ENCODE data around the gene KCNH2. TPM values are rescaled to one million over a fixed set of nuclear protein-coding genes. Genes with fewer than 3 reads are reported as not detected.

KCNH2 gene
- total and polyA plus RNA-seq, 2 of the 8 experiments (the other 6 are each of a cell fraction or from before 2014, with no cell fraction given): 8.0 to 15.0 TPM

DNA sequence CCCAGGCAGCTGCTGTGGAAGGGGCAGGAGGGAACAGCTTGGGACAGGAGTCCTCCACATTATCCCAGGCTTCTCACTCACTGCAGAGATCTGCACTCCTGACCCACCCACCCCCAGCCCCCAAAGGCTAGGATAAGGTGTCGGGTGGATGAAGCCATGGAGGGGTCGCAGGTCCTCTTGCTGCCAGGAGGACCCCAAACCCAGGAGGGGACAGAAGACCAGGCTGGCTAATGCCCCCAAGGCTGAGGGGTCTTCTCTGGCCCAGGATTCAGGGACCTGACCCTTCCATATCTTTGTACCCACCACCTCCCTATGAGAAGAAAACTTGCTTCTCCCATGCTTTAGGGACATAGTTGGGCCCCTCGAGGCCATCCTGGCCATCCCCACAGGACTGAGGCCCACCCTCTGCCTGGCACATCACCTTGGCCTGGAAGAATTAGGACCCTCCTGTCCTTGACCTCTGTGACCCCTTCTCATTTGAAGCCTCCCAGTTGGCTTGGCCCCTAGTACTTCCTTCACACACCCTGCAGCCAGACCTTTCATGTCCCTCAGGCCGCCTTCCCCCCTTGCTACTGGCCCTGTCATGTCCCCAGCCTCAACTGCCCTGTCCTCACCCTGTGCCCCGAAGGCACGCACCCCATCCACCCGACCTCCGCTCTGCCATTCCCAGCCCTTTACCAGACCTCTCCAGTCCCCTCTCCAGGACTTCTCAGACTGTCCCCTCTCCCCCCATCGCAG lies 21.6 kb downstream of the KCNH2 start:
- H3K4ac ChIP-seq (replicated peaks; ENCODE audit: insufficient read length, low read depth, low read length): no peak overlapping the region
- no peaks in the 10 kb centered on the region; the same call in 1 of the 2 replicates for H3K23me2 ChIP-seq (ENCODE audit: low read depth, low read length)
- peaks cover 0 to 17% (median 9%) of the 10 kb centered on the region in 4 experiments; a peak in 5 of 7 replicates for H3K4me1 ChIP-seq (replicated peaks in 1 of 4; ENCODE audit: control insufficient read depth in 3 of 4, insufficient read depth in 4 of 4, low read length in 3 of 4)
- H3K4me2 ChIP-seq (ENCODE audit: insufficient read depth in 1 of 2, low read depth in 2 of 2, low read length in 2 of 2): no peak overlapping the region
- ChIA-PET CTCF (ENCODE audit: partially characterized antibody) (interaction anchor here (2.4 to 25.2 kb wide), 3 partner anchors 18 to 59 kb away, joined by 7 to 797 read pairs (median 11); partner anchors contain the start of gene KCNH2), POLR2A (ENCODE audit: partially characterized antibody) (interaction anchor here (1.2 to 1.4 kb wide), 2 partner anchors 8 to 22 kb away, joined by 3 to 4 read pairs; no protein-coding TSS in a partner anchor)
- H2BK12ac ChIP-seq (ENCODE audit: low read depth, low read length): peak overlapping the region; percentile 80; the same call in 1 of the 2 replicates
- no peaks in the 10 kb centered on the region for H3K79me2 ChIP-seq (ENCODE audit: control insufficient read depth in 1 of 2, insufficient read depth in 2 of 2, low read length in 2 of 2)
- no peak overlapping the region for H2BK15ac ChIP-seq (ENCODE audit: low read length)
- peak overlapping the region; percentile 65 for H4K91ac ChIP-seq (replicated peaks; ENCODE audit: insufficient read length, low read length)
- H3K27me3 ChIP-seq (replicated peaks in 1 of 4; ENCODE audit: control insufficient read depth in 3 of 4, extremely low read depth in 1 of 4, insufficient read depth in 3 of 4, low read length in 3 of 4): peaks cover 0 to 27% (median 14%) of the 10 kb centered on the region in 4 experiments; a peak in 5 of 7 replicates
- H4K5ac ChIP-seq (ENCODE audit: insufficient read length, low read depth, low read length): no peak overlapping the region
- no peak overlapping the region for H2BK120ac ChIP-seq (replicated peaks; ENCODE audit: low read depth, low read length)
- no peak overlapping the region for H3K18ac ChIP-seq (ENCODE audit: extremely low read depth, low read length)
- no peak overlapping the region for H3K4me3 ChIP-seq (ENCODE audit: extremely low read depth in 1 of 4, insufficient read depth in 2 of 4, low read depth in 3 of 4, low read length in 4 of 4)
- no peak overlapping the region; the same call in 1 of the 2 replicates for H2BK5ac ChIP-seq (ENCODE audit: low read depth, low read length)
- no peak overlapping the region; the same call in 1 of the 2 replicates for H4K8ac ChIP-seq (ENCODE audit: extremely low read depth, insufficient read depth, low read length)
- H2AK5ac ChIP-seq (ENCODE audit: low read depth, low read length): 0 out of 2 replicates have a peak overlapping the region, but pooled peaks have one; percentile 33
- FAIRE-seq: no peak
- peaks cover 0 to 1% of the 10 kb centered on the region in 2 experiments for H4K20me1 ChIP-seq (replicated peaks in 1 of 2; ENCODE audit: control insufficient read depth in 1 of 2, insufficient read depth in 2 of 2, low read length in 2 of 2)
- no peak for DNase-seq (ENCODE audit: low read depth in 1 of 2, low spot score in 2 of 2)
- H3K14ac ChIP-seq (ENCODE audit: insufficient read length): no peak overlapping the region
- H2BK20ac ChIP-seq (ENCODE audit: low read length): peak overlapping the region; percentile 72; the same call in 1 of the 2 replicates
- H3K23ac ChIP-seq (ENCODE audit: insufficient read length): no peak overlapping the region
- H3K9ac ChIP-seq (replicated peaks in 1 of 4; ENCODE audit: extremely low read depth in 1 of 4, low read depth in 3 of 4, low read length in 3 of 4): no peak overlapping the region
- H3K79me1 ChIP-seq (ENCODE audit: low read depth, low read length): no peaks in the 10 kb centered on the region
- H2AFZ ChIP-seq (ENCODE audit: low read length): no peak overlapping the region
- WGBS, 2 experiments (ENCODE audit: extremely low coverage in 1 of 2, insufficient coverage in 1 of 2, insufficient read length in 1 of 2, insufficient replicate concordance in 2 of 2, low coverage in 1 of 2, low lambda C conversion rate in 2 of 2, missing lambda C conversion rate in 1 of 2): 85% methylated on average over 8 of the region's 9 CpGs; no CpG with 5 or more reads in 1 of the 2 experiments
- no peaks in the 10 kb centered on the region; a peak in 1 of 8 replicates for H3K36me3 ChIP-seq (ENCODE audit: control insufficient read depth in 2 of 4, insufficient read depth in 4 of 4, low read length in 3 of 4)
- H3K27ac ChIP-seq (ENCODE audit: low read depth, low read length): no peak overlapping the region
- no peak overlapping the region for H3K56ac ChIP-seq (replicated peaks; ENCODE audit: insufficient read length, low read depth, low read length)
- H3K9me3 ChIP-seq (ENCODE audit: insufficient read depth in 2 of 2, low read depth in 1 of 2, low read length in 1 of 2): no peaks in the 10 kb centered on the region
- TF ChIP-seq PHF8 (conservative IDR thresholded peaks at IDR 0.05; ENCODE audit: low read depth, low read length): no peak
- TF ChIP-seq, protein P1, sequence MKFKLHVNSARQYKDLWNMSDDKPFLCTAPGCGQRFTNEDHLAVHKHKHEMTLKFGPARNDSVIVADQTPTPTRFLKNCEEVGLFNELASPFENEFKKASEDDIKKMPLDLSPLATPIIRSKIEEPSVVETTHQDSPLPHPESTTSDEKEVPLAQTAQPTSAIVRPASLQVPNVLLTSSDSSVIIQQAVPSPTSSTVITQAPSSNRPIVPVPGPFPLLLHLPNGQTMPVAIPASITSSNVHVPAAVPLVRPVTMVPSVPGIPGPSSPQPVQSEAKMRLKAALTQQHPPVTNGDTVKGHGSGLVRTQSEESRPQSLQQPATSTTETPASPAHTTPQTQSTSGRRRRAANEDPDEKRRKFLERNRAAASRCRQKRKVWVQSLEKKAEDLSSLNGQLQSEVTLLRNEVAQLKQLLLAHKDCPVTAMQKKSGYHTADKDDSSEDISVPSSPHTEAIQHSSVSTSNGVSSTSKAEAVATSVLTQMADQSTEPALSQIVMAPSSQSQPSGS (IDR thresholded peaks at IDR 0.05; ENCODE audit: low read length): no peak
- TF ChIP-seq EGR1 (IDR thresholded peaks at IDR 0.05; ENCODE audit: borderline replicate concordance, low read depth, low read length): no peak
- no peak for TF ChIP-seq BRCA1 (IDR thresholded peaks at IDR 0.05; ENCODE audit: low read depth, low read length)
- no peak for TF ChIP-seq CREB1 (IDR thresholded peaks at IDR 0.05)
- TF ChIP-seq CEBPB (IDR thresholded peaks at IDR 0.05; ENCODE audit: low read depth, low read length): no peak
- no peak for TF ChIP-seq NANOG (IDR thresholded peaks at IDR 0.05; ENCODE audit: insufficient read depth, low read depth, low read length, poor library complexity, severe bottlenecking)
- no peak for TF ChIP-seq RBBP5 (IDR thresholded peaks at IDR 0.05; ENCODE audit: borderline replicate concordance, low read depth, low read length)
- no peak for TF ChIP-seq CHD2 (IDR thresholded peaks at IDR 0.05; ENCODE audit: low read length)

Data from H1 (cell line).